ENCODE measurements around the gene CLEC2L. TPM values are rescaled to one million over a fixed set of nuclear protein-coding genes. Genes with fewer than 3 reads are reported as not detected.

CLEC2L gene
- total RNA-seq, 4 donors from 2014 or later = not detected

DNA sequence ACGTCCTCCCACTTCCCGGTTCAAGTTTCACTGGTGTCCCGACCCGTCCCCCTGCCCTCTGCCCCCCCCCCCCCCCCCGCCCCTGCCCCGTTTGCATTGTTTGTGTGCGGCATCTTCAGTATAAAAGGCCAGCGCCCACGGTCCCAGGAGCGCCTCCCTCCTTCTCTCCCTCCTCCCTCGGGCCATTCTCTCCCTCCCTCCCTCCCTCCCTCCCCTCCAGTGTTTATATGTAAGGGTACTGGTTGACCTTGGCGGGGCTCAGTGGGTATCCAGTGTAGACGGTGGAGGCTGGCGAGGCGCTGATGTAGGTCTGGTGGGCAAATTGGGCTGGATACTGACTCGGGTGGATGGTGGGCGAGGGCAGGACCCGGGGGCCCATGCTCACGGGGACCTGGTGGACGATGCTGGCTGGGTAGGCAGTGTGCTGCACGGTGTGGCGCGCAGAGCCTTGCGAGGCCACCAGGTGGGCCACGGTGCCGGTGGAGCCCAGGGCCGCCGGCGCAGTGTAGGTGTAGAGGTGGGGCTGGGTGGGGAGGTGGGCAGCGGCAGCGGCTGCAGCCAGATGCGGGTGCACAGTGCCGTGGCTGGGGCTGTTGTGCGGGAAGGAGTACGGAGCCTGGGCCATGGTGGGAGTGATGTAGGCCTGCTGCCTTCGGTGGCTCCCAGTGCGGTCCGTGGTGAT, 49.4 kb downstream of the CLEC2L start:
- TF ChIP-seq, protein P1, sequence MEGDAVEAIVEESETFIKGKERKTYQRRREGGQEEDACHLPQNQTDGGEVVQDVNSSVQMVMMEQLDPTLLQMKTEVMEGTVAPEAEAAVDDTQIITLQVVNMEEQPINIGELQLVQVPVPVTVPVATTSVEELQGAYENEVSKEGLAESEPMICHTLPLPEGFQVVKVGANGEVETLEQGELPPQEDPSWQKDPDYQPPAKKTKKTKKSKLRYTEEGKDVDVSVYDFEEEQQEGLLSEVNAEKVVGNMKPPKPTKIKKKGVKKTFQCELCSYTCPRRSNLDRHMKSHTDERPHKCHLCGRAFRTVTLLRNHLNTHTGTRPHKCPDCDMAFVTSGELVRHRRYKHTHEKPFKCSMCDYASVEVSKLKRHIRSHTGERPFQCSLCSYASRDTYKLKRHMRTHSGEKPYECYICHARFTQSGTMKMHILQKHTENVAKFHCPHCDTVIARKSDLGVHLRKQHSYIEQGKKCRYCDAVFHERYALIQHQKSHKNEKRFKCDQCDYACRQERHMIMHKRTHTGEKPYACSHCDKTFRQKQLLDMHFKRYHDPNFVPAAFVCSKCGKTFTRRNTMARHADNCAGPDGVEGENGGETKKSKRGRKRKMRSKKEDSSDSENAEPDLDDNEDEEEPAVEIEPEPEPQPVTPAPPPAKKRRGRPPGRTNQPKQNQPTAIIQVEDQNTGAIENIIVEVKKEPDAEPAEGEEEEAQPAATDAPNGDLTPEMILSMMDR (IDR thresholded peaks at IDR 0.05; ENCODE audit: low read depth) = no peak

DNA sequence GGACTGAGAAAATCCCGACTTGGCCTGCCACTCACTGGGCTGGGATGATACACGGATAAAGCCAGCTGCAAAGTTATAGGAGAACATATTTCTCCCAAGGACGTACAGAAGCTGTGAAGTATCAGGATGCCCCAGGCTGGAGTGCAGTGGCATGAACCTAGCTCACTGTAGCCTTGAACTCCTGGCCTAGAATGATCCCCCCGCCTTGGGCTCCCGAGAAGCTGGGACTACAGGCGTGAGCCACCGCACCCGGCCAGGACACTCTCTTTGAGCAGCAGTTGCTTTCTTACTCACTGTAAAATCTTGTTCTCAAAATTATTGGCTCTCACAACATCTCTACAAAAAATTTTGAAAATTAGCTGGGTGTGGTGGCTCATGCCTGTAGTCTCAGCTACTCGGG, 50.4 kb downstream of the CLEC2L start:
- TF ChIP-seq, protein P1 (IDR thresholded peaks at IDR 0.05; ENCODE audit: low read depth) = no peak

DNA sequence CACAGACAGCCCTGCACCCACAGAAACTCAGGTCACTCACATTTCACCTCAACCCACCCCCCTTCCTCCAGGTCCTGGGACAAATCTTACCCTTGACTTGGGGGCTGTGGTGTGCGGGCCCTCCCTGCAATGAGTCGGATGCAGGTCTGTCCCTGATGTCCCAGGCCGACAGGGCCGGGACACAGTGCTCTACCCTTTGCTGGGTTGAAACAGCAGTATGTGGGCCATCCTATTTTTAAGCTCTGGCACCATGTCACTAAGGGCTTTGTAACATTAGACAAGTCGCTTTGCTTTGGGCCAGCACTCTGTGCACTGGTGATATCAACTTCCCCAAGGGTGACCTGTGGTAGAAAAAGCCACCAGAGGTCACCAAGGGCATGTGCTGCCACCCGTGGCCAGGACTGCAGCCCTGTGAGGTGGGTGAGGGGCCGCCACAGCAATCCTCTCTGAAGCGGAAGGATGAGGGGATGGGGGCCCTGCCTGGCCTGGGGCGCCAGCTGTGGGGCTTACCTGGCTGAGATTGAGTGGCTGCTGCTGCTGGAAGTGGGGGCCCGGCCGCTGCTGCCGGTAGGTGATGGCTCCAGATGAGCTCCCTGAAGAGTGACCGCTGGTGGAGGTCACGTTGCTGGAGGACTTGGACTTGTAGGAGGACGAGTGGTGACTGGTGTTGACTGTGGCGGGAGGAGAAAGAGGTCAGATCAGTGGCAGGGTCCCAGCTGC, 51.3 kb downstream of the CLEC2L start:
- TF ChIP-seq, protein P1 (IDR thresholded peaks at IDR 0.05; ENCODE audit: low read depth) = no peak

DNA sequence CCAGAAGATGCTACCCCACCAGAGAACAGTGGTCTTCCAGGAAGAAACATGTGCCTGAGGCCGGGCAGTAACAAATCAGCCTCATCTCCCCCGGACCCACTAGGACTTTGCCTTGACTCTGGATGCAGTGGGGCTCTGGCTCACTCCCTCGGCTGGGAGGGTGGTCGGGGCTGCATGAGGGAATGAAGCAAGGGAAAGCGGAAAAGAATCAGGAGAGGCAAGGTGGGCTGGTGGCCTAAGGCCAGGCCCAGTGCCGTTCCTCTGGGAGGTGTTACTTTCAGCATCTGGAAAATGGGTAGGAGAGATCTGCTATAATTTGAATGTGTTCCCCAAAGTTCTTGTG, 51.8 kb downstream of the CLEC2L start:
- TF ChIP-seq, protein P1 (IDR thresholded peaks at IDR 0.05; ENCODE audit: low read depth) = no peak

DNA sequence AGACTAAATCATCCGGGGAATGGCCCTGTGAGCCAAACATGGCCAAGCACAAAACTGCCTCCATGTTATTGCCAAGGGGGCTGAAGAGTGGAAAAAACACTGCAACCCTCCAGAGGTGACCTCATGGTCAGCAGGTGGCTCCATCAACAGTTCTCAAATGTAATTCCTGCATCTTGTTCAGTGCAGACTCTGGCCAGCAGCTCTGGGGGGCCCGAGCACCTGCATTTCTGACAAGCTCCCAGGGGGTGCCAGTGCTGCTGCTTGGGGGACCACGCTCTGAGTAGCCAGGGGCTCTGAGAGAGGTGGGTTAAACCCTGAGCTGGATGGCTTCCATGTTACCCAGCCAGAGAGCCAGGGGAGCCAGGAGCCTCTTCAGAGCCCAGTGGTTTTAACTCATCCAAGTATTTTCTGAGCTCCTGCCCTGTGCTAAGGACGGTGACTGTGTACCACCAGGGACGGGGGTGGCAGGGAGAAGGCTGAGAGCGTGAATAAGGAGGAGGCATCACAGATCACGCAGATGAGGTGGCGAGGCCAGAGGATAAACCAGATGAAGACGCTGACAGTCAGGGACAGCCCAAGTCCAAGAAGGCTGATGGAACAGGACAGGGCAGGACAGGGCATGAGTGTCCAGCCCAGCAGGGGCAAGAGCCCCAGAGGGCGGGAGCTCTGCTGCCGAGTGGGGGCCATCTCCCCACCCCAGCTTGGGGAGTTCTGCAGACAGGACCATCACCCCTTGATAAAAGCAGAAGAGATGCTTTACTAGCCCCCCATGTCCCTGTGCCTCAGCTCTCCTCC, 52.9 kb downstream of the CLEC2L start:
- TF ChIP-seq, protein P1 (IDR thresholded peaks at IDR 0.05; ENCODE audit: low read depth) = no peak

DNA sequence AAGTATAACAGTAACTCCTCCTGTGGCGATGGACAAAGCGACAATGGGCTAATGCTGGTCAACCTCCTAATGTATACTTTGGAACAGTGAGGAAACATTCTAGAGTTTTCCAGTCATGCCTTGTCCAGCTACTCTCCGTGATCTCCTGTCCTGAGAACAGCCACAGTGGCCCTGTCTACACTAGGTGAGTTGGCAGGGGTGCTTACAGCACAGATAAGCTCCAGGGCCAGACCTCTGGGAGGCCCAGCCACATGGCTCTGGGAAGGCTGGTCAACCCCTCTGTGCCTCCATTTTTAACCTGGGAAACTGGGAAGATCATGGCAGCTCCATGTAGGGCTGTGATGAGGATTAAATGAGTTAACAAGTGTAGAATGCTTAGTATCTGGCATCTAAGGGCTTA, 57.0 kb downstream of the CLEC2L start:
- TF ChIP-seq, protein P1 (IDR thresholded peaks at IDR 0.05; ENCODE audit: low read depth) = no peak

DNA sequence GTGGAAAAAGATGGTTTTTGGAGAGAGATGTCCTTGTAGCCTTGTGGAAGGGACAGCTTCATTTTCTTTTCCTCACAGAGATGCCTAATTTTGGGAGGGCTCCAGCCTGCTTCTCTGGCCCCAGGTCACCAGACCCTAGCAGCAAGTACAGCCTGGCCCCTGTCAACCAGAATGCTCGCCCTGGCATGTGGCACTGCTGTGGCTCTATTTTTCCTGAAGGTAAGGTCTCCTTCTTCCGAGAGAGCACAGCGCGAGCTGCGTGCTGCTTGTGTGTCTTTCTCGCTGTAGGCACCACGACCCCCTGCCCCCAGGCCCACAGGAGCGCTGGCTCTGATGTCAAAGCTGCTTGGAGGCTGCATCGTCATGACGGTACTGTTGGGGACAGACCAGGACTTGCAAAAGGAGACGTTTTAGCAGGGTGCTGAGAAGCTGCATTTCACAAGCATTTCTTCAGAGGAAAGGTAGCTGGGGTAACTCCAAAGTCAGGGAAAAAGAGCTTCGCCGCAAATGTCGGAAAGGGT, 58.7 kb downstream of the CLEC2L start:
- TF ChIP-seq, protein P1 (IDR thresholded peaks at IDR 0.05; ENCODE audit: low read depth) = no peak
